GM23338 (cell line): ENCODE measurements around the gene PDE10A. TPM values are rescaled to one million over a fixed set of nuclear protein-coding genes. Genes with fewer than 3 reads are reported as not detected.

Experiments used
- ATAC-seq: fragments of 200-7000 bp; cut with Tn5 transposase; 3 replicates; pipeline ENCODE4 v1.9.1; 2020
- DNase-seq: peaks from one replicate; pipeline ENCODE4 v3.0.0-alpha.2; 2015; ENCODE audit warnings: low spot score
- H2AFZ ChIP-seq: fragments of 200-600 bp; sonication (generic); 2 replicates; pipeline ENCODE4 v1.8.0; 2016; ENCODE audit warnings: antibody characterized with exemption, mild to moderate bottlenecking, moderate library complexity
- H3F3A ChIP-seq: fragments of 200-600 bp; sonication (generic); replicated peaks from 2 replicates; pipeline ENCODE4 v1.8.0; 2017; ENCODE audit warnings: antibody characterized with exemption, mixed run types, low read depth
- H3K27ac ChIP-seq: fragments of 200-600 bp; sonication (generic); 2 replicates; pipeline ENCODE4 v1.6.1; 2016; ENCODE audit warnings: low read depth
- H3K27me3 ChIP-seq: fragments of 200-600 bp; sonication (generic); 2 replicates; pipeline ENCODE4 v1.8.0; 2016; ENCODE audit warnings: mild to moderate bottlenecking, mixed run types, moderate library complexity; ENCODE audit not compliant: insufficient read depth
- H3K36me3 ChIP-seq: fragments of 200-600 bp; sonication (generic); 2 replicates; pipeline ENCODE4 v1.8.0; 2016; ENCODE audit warnings: mild to moderate bottlenecking; ENCODE audit not compliant: insufficient read depth
- H3K4me1 ChIP-seq: fragments of 200-600 bp; sonication (generic); 2 replicates; pipeline ENCODE4 v1.8.0; 2016; ENCODE audit warnings: mild to moderate bottlenecking, moderate library complexity; ENCODE audit not compliant: insufficient read depth
- H3K4me2 ChIP-seq: fragments of 200-600 bp; sonication (generic); 2 replicates; pipeline ENCODE4 v1.7.1; 2017; ENCODE audit warnings: mixed run types
- H3K4me3 ChIP-seq: fragments of 200-600 bp; sonication (generic); 2 replicates; pipeline ENCODE4 v1.6.1; 2016; ENCODE audit warnings: mixed run types
- H3K79me2 ChIP-seq: fragments of 200-600 bp; sonication (generic); replicated peaks from 2 replicates; pipeline ENCODE4 v1.8.0; 2017; ENCODE audit warnings: mild to moderate bottlenecking; ENCODE audit not compliant: insufficient read depth
- H3K9me2 ChIP-seq: fragments of 200-600 bp; sonication (generic); 2 replicates; pipeline ENCODE4 v1.8.0; 2017; ENCODE audit not compliant: insufficient read depth
- H4K20me1 ChIP-seq: fragments of 200-600 bp; sonication (generic); replicated peaks from 2 replicates; pipeline ENCODE4 v1.8.0; 2017; ENCODE audit warnings: mild to moderate bottlenecking; ENCODE audit not compliant: insufficient read depth
- H3K27ac Mint-ChIP-seq: 2 replicates; pipeline ENCODE4 v1.8.0; 2020; ENCODE audit warnings: inconsistent platforms, mild to moderate bottlenecking, moderate library complexity, mixed read lengths
- H3K27me3 Mint-ChIP-seq: 3 replicates; pipeline ENCODE4 v1.8.0; 2022; ENCODE audit warnings: low read depth, mild to moderate bottlenecking, moderate library complexity, mixed read lengths, inconsistent platforms; ENCODE audit not compliant: insufficient read depth, poor library complexity
- H3K36me3 Mint-ChIP-seq: 3 replicates; pipeline ENCODE4 v1.8.0; 2021; ENCODE audit warnings: low read depth, mild to moderate bottlenecking, inconsistent platforms, moderate library complexity, mixed read lengths
- H3K4me1 Mint-ChIP-seq: 3 replicates; pipeline ENCODE4 v1.8.0; 2020; ENCODE audit warnings: mild to moderate bottlenecking, inconsistent platforms, mixed read lengths
- H3K4me3 Mint-ChIP-seq: 3 replicates; pipeline ENCODE4 v1.8.0; 2021; ENCODE audit warnings: moderate library complexity, mild to moderate bottlenecking, inconsistent platforms, mixed read lengths
- H3K9me3 Mint-ChIP-seq: 3 replicates; pipeline ENCODE4 v1.8.0; 2020; ENCODE audit warnings: moderate library complexity, mild to moderate bottlenecking, inconsistent platforms, mixed read lengths
- EZH2 ChIP-seq: fragments of 200-600 bp; sonication (generic); IDR thresholded peaks from one replicate; pipeline ENCODE4 v1.8.0; 2017; ENCODE audit warnings: antibody characterized with exemption, mild to moderate bottlenecking, low read depth; ENCODE audit not compliant: unreplicated experiment
- JUNB ChIP-seq: IDR thresholded peaks from one replicate; pipeline ENCODE4 v1.6.1; 2016; ENCODE audit warnings: antibody characterized with exemption; ENCODE audit not compliant: unreplicated experiment
- STAT1 ChIP-seq: IDR thresholded peaks from one replicate; pipeline ENCODE4 v1.6.1; 2016; ENCODE audit warnings: antibody characterized with exemption; ENCODE audit not compliant: unreplicated experiment
- polyA plus RNA-seq: library from polyadenylated mRNA; unstranded; fragments of >200 nt; fragmentation: Nextera tagmentation; extraction: Ambion mirVana; gene quantifications from 2 replicates; pipeline ENCODE4 v1.2.1, GENCODE V29; 2016
- total RNA-seq: library from RNA; depleted of rRNA; stranded (reverse); fragments of >200 nt; shearing (Covaris generic); gene quantifications from 2 replicates; pipeline ENCODE4 v1.2.3, GENCODE V29; 2014
- TF ChIP-seq, protein P1 (sequence below), 2 experiments: fragments of 200-600 bp in 1 of 2; sonication (generic) in 1 of 2; conservative IDR thresholded peaks; 2 replicates each; pipeline versions ENCODE4 v1.5.1 to v1.6.1; 2016 to 2017; ENCODE audit warnings: antibody characterized with exemption in 2 of 2, low read depth in 2 of 2, mild to moderate bottlenecking in 2 of 2, moderate library complexity in 1 of 2
- TF ChIP-seq, protein P2 (sequence below): fragments of 250-450 bp; sonication (Bioruptor Pico); IDR thresholded peaks from 2 replicates; pipeline ENCODE4 v1.5.0; 2020; ENCODE audit warnings: mild to moderate bottlenecking, moderate library complexity

Gene PDE10A
- total and polyA plus RNA-seq, 2 experiments from 2014 or later, result 0.50 to 3.9 TPM

GRCh38 chr6:165676435-165677068 is 13.5 kb upstream of the PDE10A start:
- DNase-seq (no peak), ATAC-seq (peak; percentile 67)
- Mint-ChIP-seq H3K9me3 (no peaks in the 10 kb centered on the region), H3K27me3 (peaks cover 7% of the 10 kb centered on the region), H3K4me1 (peaks cover 26% of the 10 kb centered on the region), H3K4me3 (no peak overlapping the region), H3K27ac (no peak overlapping the region), H3K36me3 (no peaks in the 10 kb centered on the region)
- H3K79me2 ChIP-seq, result no peaks in the 10 kb centered on the region
- no peaks in the 10 kb centered on the region for H3K9me2 ChIP-seq
- no peak overlapping the region for H3K4me3 ChIP-seq
- peak overlapping the region; percentile 83; the same call in 1 of the 2 replicates for H2AFZ ChIP-seq
- H3K4me2 ChIP-seq, result no peak overlapping the region
- no peak overlapping the region for H3K27ac ChIP-seq
- peaks cover 16% of the 10 kb centered on the region; the same call in 1 of the 2 replicates for H3K4me1 ChIP-seq
- H3K27me3 ChIP-seq, result no peaks in the 10 kb centered on the region
- no peaks in the 10 kb centered on the region for H4K20me1 ChIP-seq
- TF ChIP-seq STAT1, result no peak
- TF ChIP-seq, protein P1, sequence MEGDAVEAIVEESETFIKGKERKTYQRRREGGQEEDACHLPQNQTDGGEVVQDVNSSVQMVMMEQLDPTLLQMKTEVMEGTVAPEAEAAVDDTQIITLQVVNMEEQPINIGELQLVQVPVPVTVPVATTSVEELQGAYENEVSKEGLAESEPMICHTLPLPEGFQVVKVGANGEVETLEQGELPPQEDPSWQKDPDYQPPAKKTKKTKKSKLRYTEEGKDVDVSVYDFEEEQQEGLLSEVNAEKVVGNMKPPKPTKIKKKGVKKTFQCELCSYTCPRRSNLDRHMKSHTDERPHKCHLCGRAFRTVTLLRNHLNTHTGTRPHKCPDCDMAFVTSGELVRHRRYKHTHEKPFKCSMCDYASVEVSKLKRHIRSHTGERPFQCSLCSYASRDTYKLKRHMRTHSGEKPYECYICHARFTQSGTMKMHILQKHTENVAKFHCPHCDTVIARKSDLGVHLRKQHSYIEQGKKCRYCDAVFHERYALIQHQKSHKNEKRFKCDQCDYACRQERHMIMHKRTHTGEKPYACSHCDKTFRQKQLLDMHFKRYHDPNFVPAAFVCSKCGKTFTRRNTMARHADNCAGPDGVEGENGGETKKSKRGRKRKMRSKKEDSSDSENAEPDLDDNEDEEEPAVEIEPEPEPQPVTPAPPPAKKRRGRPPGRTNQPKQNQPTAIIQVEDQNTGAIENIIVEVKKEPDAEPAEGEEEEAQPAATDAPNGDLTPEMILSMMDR (conservative IDR thresholded peaks at IDR 0.05; ENCODE audit: low read depth in 2 of 2), result peak; percentile 9 to 24; a peak in 1 of 4 replicates
- H3F3A ChIP-seq, result no peaks in the 10 kb centered on the region
- H3K36me3 ChIP-seq, result no peaks in the 10 kb centered on the region

DNA sequence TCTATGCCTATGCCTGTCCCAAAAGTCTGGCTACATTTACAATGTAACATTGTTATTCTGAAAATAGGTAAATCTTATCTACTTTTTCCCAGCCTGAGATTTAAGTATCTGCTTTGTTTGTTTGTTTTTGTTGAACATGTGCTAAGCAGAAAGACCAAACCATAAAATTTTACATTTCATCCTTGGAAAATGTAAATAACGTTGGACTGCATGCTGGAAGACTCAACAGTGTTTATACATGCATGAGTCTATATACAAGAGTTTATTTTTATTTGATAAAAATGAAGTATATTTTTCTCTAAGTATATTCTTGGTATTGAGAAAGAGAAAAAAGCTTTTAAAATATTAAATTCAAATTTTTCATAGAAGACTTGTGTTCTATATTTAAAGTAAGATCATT is 12.1 kb upstream of the PDE10A start:
- Mint-ChIP-seq H3K27me3 (peaks cover 7% of the 10 kb centered on the region), H3K9me3 (no peaks in the 10 kb centered on the region), H3K36me3 (no peaks in the 10 kb centered on the region), H3K4me3 (no peak overlapping the region), H3K4me1 (peaks cover 34% of the 10 kb centered on the region), H3K27ac (no peak overlapping the region)
- DNase-seq, result no peak
- Histone ChIP-seq H4K20me1 (no peaks in the 10 kb centered on the region), H3K4me3 (no peak overlapping the region), H3K79me2 (no peaks in the 10 kb centered on the region), H3K4me2 (no peak overlapping the region), H3K36me3 (no peaks in the 10 kb centered on the region), H3K27ac (no peak overlapping the region), H2AFZ (no peak overlapping the region), H3K9me2 (no peaks in the 10 kb centered on the region), H3K4me1 (peaks cover 23% of the 10 kb centered on the region; the same call in 1 of the 2 replicates), H3K27me3 (no peaks in the 10 kb centered on the region), H3F3A (no peaks in the 10 kb centered on the region)
- TF ChIP-seq, protein P2, sequence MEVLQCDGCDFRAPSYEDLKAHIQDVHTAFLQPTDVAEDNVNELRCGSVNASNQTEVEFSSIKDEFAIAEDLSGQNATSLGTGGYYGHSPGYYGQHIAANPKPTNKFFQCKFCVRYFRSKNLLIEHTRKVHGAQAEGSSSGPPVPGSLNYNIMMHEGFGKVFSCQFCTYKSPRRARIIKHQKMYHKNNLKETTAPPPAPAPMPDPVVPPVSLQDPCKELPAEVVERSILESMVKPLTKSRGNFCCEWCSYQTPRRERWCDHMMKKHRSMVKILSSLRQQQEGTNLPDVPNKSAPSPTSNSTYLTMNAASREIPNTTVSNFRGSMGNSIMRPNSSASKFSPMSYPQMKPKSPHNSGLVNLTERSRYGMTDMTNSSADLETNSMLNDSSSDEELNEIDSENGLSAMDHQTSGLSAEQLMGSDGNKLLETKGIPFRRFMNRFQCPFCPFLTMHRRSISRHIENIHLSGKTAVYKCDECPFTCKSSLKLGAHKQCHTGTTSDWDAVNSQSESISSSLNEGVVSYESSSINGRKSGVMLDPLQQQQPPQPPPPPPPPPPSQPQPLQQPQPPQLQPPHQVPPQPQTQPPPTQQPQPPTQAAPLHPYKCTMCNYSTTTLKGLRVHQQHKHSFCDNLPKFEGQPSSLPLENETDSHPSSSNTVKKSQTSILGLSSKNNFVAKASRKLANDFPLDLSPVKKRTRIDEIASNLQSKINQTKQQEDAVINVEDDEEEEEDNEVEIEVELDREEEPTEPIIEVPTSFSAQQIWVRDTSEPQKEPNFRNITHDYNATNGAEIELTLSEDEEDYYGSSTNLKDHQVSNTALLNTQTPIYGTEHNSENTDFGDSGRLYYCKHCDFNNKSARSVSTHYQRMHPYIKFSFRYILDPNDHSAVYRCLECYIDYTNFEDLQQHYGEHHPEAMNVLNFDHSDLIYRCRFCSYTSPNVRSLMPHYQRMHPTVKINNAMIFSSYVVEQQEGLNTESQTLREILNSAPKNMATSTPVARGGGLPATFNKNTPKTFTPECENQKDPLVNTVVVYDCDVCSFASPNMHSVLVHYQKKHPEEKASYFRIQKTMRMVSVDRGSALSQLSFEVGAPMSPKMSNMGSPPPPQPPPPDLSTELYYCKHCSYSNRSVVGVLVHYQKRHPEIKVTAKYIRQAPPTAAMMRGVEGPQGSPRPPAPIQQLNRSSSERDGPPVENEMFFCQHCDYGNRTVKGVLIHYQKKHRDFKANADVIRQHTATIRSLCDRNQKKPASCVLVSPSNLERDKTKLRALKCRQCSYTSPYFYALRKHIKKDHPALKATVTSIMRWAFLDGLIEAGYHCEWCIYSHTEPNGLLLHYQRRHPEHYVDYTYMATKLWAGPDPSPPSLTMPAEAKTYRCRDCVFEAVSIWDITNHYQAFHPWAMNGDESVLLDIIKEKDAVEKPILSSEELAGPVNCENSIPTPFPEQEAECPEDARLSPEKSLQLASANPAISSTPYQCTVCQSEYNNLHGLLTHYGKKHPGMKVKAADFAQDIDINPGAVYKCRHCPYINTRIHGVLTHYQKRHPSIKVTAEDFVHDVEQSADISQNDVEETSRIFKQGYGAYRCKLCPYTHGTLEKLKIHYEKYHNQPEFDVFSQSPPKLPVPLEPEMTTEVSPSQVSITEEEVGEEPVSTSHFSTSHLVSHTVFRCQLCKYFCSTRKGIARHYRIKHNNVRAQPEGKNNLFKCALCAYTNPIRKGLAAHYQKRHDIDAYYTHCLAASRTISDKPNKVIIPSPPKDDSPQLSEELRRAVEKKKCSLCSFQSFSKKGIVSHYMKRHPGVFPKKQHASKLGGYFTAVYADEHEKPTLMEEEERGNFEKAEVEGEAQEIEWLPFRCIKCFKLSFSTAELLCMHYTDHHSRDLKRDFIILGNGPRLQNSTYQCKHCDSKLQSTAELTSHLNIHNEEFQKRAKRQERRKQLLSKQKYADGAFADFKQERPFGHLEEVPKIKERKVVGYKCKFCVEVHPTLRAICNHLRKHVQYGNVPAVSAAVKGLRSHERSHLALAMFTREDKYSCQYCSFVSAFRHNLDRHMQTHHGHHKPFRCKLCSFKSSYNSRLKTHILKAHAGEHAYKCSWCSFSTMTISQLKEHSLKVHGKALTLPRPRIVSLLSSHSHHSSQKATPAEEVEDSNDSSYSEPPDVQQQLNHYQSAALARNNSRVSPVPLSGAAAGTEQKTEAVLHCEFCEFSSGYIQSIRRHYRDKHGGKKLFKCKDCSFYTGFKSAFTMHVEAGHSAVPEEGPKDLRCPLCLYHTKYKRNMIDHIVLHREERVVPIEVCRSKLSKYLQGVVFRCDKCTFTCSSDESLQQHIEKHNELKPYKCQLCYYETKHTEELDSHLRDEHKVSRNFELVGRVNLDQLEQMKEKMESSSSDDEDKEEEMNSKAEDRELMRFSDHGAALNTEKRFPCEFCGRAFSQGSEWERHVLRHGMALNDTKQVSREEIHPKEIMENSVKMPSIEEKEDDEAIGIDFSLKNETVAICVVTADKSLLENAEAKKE, result no peak
- TF ChIP-seq, protein P1 (conservative IDR thresholded peaks at IDR 0.05; ENCODE audit: low read depth in 2 of 2), result no peak
- TF ChIP-seq EZH2 (no peak), JUNB (no peak)
- no peak for ATAC-seq
